MCF 10A (cell line): Measurements from ENCODE around the gene XKR7. TPM values are rescaled to one million over a fixed set of nuclear protein-coding genes. Genes with fewer than 3 reads are reported as not detected.

Experiments
- BruUV-seq: library from RNA; stranded (reverse); fragments of 400-500 nt; replicated peaks from 2 replicates; lab custom pipeline; 2021; lab: Mats Ljungman, UMichigan
- CTCF ChIA-PET: fragments of 300-600 bp; sonication (Branson Sonifier 250); formaldehyde crosslinking; extraction: SDS; loops from one replicate; lab custom pipeline; 2021; ENCODE audit warnings: antibody characterized with exemption, inconsistent platforms; lab: Yijun Ruan, JAX
- POLR2A ChIA-PET: fragments of 300-600, 350-650 bp; sonication (Branson Sonifier 250); formaldehyde crosslinking; extraction: SDS; loops from one replicate; lab custom pipeline; 2020; ENCODE audit warnings: antibody characterized with exemption, inconsistent platforms; lab: Yijun Ruan, JAX
- DNase-seq: peaks from one replicate; pipeline ENCODE4 v3.0.0-alpha.2; 2018; ENCODE audit not compliant: unreplicated experiment
- H3K27ac Mint-ChIP-seq: one replicate; pipeline ENCODE4 v1.8.0; 2022; ENCODE audit warnings: mild to moderate bottlenecking, low read depth, mixed read lengths; ENCODE audit not compliant: unreplicated experiment
- H3K27me3 Mint-ChIP-seq: one replicate; pipeline ENCODE4 v1.8.0; 2022; ENCODE audit warnings: mixed read lengths; ENCODE audit not compliant: insufficient read depth, unreplicated experiment
- H3K36me3 Mint-ChIP-seq: one replicate; pipeline ENCODE4 v1.8.0; 2022; ENCODE audit warnings: mild to moderate bottlenecking, moderate library complexity, mixed read lengths; ENCODE audit not compliant: insufficient read depth, unreplicated experiment
- H3K4me1 Mint-ChIP-seq: one replicate; pipeline ENCODE4 v1.8.0; 2022; ENCODE audit warnings: mixed read lengths; ENCODE audit not compliant: insufficient read depth, unreplicated experiment
- H3K4me3 Mint-ChIP-seq: one replicate; pipeline ENCODE4 v1.8.0; 2022; ENCODE audit warnings: mild to moderate bottlenecking, moderate library complexity, mixed read lengths; ENCODE audit not compliant: unreplicated experiment
- H3K9me3 Mint-ChIP-seq: one replicate; pipeline ENCODE4 v1.8.0; 2022; ENCODE audit warnings: mixed read lengths; ENCODE audit not compliant: unreplicated experiment
- intact Hi-C: fragments of 100-400 bp; cut with micrococcal nuclease; formaldehyde crosslinking; loops from 2 replicates; pipeline ENCODE4 v1.14.1; 2022
- total RNA-seq: library from RNA; stranded (reverse); gene quantifications from 2 replicates; pipeline ENCODE4 v1.2.3, GENCODE V29; 2022
- TF ChIP-seq, protein P1 (sequence below): fragments of 200-600 bp; IDR thresholded peaks from one replicate; pipeline ENCODE4 v1.8.0; 2022; ENCODE audit warnings: antibody characterized with exemption, mild to moderate bottlenecking; ENCODE audit not compliant: unreplicated experiment

Gene XKR7
- total RNA-seq, 1 experiment from 2014 or later, result not detected

DNA sequence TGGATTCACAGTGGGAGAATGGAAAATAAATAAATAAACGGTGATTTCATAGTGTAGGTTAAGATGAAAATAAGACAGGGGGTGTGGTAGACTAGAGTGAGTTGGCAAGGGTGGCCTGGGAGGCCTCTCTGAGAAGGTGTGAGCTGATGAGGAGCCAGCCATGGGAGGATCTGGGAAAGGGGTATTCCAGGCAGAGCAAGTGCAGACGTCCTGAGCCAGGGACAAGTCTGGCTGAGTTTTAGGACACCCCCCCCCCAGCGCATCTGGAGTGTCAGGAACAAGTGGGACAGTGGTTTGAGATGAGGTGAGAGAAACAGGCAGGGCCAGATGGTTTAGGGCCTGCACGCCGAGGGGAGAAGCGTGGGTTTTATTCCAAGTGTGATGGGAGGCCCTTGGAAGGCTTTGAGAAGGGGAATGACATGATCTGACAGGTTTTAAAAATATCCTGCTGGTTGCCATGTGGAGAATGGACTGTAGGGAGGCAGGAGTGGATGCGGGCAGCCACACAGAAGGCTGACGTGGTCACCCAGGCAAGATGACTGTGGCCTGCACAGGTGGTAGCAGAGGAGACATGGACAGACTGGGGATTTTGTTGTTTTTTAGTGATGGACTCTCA, 21.2 kb downstream of the XKR7 start:
- no peaks in the 10 kb centered on the region for H3K9me3 Mint-ChIP-seq
- DNase-seq, result no peak
- peaks cover 26% of the 10 kb centered on the region for H3K27me3 Mint-ChIP-seq
- TF ChIP-seq, protein P1, sequence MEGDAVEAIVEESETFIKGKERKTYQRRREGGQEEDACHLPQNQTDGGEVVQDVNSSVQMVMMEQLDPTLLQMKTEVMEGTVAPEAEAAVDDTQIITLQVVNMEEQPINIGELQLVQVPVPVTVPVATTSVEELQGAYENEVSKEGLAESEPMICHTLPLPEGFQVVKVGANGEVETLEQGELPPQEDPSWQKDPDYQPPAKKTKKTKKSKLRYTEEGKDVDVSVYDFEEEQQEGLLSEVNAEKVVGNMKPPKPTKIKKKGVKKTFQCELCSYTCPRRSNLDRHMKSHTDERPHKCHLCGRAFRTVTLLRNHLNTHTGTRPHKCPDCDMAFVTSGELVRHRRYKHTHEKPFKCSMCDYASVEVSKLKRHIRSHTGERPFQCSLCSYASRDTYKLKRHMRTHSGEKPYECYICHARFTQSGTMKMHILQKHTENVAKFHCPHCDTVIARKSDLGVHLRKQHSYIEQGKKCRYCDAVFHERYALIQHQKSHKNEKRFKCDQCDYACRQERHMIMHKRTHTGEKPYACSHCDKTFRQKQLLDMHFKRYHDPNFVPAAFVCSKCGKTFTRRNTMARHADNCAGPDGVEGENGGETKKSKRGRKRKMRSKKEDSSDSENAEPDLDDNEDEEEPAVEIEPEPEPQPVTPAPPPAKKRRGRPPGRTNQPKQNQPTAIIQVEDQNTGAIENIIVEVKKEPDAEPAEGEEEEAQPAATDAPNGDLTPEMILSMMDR, result no peak
- H3K36me3 Mint-ChIP-seq, result no peaks in the 10 kb centered on the region
- ChIA-PET POLR2A (interaction anchor here (0.6 kb wide), 1 partner anchor 24 kb away, joined by 3 read pairs; no protein-coding TSS in a partner anchor), CTCF (interaction anchor here (1.9 kb wide), 1 partner anchor 38 kb away, joined by 6 read pairs; no protein-coding TSS in a partner anchor)
- intact Hi-C loops, result no loop called here
- no peak overlapping the region for H3K4me3 Mint-ChIP-seq
- no TSS peak for BruUV-seq
- no peaks in the 10 kb centered on the region for H3K4me1 Mint-ChIP-seq
- no peak overlapping the region for H3K27ac Mint-ChIP-seq

DNA sequence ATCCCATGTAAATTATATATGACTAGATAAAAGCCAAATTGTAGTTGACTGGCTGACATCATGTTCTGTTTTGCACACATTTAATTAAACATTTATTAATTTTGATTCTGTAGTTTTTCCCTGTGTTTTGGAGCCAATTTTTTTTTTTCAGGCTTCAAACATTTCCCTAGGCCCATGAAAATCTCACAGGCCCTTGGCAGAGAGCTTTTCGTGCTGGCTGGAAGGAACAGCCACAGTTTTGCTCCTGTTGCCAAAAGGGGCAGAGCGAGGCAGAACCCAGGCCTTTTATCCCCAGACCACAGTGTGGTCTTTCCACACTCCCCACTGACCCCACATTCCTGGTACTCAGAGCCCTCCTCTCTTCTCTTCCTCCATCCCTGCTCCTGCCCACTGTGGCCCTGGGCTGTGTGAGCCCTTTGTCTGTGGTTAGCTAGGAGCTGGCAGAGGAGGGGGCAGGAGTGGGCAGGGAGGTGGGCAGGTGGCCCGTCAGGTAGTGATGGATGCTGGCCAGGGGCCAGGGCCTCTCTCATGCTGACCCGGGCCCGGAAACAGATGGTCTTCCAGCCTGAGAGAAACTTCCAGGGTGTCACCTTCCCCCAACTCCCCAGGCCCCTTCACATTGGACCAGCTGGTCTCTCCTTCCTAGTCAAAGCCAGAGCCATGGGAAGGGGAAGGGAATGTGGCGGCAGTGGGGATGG, 22.8 kb downstream of the XKR7 start:
- TF ChIP-seq, protein P1, result no peak
- H3K27ac Mint-ChIP-seq, result no peak overlapping the region
- H3K36me3 Mint-ChIP-seq, result no peaks in the 10 kb centered on the region
- ChIA-PET POLR2A (no interaction called here), CTCF (interaction anchor here (0.6 to 1.7 kb wide), 6 partner anchors 16 to 487 kb away, joined by 3 to 10 read pairs (median 4); partner anchors contain the start of gene CCM2L)
- H3K9me3 Mint-ChIP-seq, result no peaks in the 10 kb centered on the region
- no TSS peak for BruUV-seq
- DNase-seq, result no peak
- intact Hi-C loops, result no loop called here
- H3K4me3 Mint-ChIP-seq, result no peak overlapping the region
- H3K4me1 Mint-ChIP-seq, result no peaks in the 10 kb centered on the region
- H3K27me3 Mint-ChIP-seq, result peaks cover 36% of the 10 kb centered on the region

DNA sequence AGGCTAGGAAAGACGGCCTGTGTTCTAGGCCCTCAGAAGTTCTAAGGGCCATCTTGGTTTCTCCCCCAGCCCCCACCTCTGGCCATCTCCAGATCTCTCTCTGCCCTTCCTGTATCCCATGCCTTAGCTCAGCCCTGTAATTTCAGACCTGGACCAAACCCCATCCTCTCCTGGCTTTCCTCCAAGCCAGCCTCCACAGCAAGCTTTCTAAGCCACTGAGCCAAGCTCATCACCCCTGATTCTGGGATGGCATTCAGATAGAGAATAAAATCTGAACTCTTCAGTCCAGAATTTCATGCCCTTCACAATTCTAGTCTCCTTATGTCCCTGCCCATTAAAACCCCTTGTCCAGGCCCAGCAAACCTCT, 23.4 kb downstream of the XKR7 start:
- intact Hi-C loops, result no loop called here
- no peak for DNase-seq
- H3K36me3 Mint-ChIP-seq, result no peaks in the 10 kb centered on the region
- CTCF ChIA-PET, result interaction anchor here (0.7 to 1.7 kb wide), 3 partner anchors 16 to 487 kb away, joined by 5 to 10 read pairs (median 5); no protein-coding TSS in a partner anchor
- H3K27ac Mint-ChIP-seq, result no peak overlapping the region
- peaks cover 42% of the 10 kb centered on the region for H3K27me3 Mint-ChIP-seq
- TF ChIP-seq, protein P1, result no peak
- no TSS peak for BruUV-seq
- POLR2A ChIA-PET, result no interaction called here
- no peaks in the 10 kb centered on the region for H3K9me3 Mint-ChIP-seq
- no peaks in the 10 kb centered on the region for H3K4me1 Mint-ChIP-seq
- H3K4me3 Mint-ChIP-seq, result no peak overlapping the region

DNA sequence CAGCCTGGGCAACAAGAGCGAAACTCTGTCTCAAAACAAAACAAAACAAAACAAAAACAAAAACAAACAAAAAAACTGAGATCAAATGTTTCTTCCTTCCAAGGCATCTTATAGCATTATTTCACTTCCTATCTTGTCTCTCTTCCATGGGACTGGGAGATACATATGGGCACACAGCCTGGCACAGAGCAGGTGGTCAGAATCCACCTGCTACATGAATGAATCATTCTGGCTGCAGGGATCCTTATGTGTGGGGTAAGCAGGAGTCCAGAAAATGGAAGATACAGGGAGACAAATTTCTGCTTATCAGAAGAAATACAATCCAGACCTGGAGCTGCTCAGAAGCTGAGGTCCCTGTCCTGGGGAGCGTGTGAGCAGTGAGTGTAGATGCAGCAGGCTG, 24.1 kb downstream of the XKR7 start:
- intact Hi-C loops, result no loop called here
- no peaks in the 10 kb centered on the region for H3K4me1 Mint-ChIP-seq
- ChIA-PET CTCF (interaction anchor here (0.6 to 1.7 kb wide), 2 partner anchors 40 to 59 kb away, joined by 3 to 10 read pairs; no protein-coding TSS in a partner anchor), POLR2A (interaction anchor here (1.0 kb wide), 1 partner anchor 10 kb away, joined by 3 read pairs; no protein-coding TSS in a partner anchor)
- H3K9me3 Mint-ChIP-seq, result no peaks in the 10 kb centered on the region
- no TSS peak for BruUV-seq
- no peak overlapping the region for H3K4me3 Mint-ChIP-seq
- peaks cover 49% of the 10 kb centered on the region for H3K27me3 Mint-ChIP-seq
- TF ChIP-seq, protein P1, result no peak
- no peak overlapping the region for H3K27ac Mint-ChIP-seq
- DNase-seq, result no peak
- H3K36me3 Mint-ChIP-seq, result no peaks in the 10 kb centered on the region
